Panc1 (cell line): ENCODE measurements around the gene SAP30BP. TPM values are rescaled to one million over a fixed set of nuclear protein-coding genes. Genes with fewer than 3 reads are reported as not detected.

Experiments
- ATAC-seq: fragments of 200-7000 bp; cut with Tn5 transposase; 2 replicates; pipeline ENCODE4 v1.9.1; 2020; ENCODE audit warnings: mild to moderate bottlenecking, moderate library complexity
- BruUV-seq: library from RNA; stranded (reverse); fragments of 400-500 nt; replicated peaks from 2 replicates; lab custom pipeline; 2021; lab: Mats Ljungman, UMichigan
- CTCF ChIA-PET: fragments of 300-600 bp; sonication (Branson Sonifier 250); formaldehyde crosslinking; loops from one replicate; lab custom pipeline; 2022; ENCODE audit warnings: antibody characterized with exemption; lab: Charles Lee
- POLR2A ChIA-PET: fragments of 300-600 bp; sonication (Branson Sonifier 250); formaldehyde crosslinking; loops from one replicate; lab custom pipeline; 2022; ENCODE audit warnings: antibody characterized with exemption; lab: Charles Lee
- DNase-seq: peaks from one replicate; pipeline ENCODE4 v3.0.0-alpha.2; 2010; ENCODE audit warnings: low read depth, low spot score
- H3K27ac ChIP-seq: 2 replicates; pipeline ENCODE4 v1.5.1; 2011; ENCODE audit warnings: mild to moderate bottlenecking, low read length, inconsistent platforms
- H3K27me3 ChIP-seq: fragments of 200-500 bp; sonication (Bioruptor generic); 2 replicates; pipeline ENCODE4 v1.6.0; 2014; ENCODE audit warnings: low read length, inconsistent platforms; ENCODE audit not compliant: control insufficient read depth, insufficient read depth
- H3K36me3 ChIP-seq: fragments of 200-500 bp; sonication (Bioruptor generic); 2 replicates; pipeline ENCODE4 v1.5.1; 2014; ENCODE audit warnings: inconsistent platforms, mild to moderate bottlenecking, low read length, moderate library complexity; ENCODE audit not compliant: control insufficient read depth, insufficient read depth
- H3K4me1 ChIP-seq: 2 replicates; pipeline ENCODE4 v1.5.1; 2011; ENCODE audit warnings: inconsistent platforms, mild to moderate bottlenecking, low read length, moderate library complexity; ENCODE audit not compliant: control insufficient read depth, insufficient read depth
- H3K4me3 ChIP-seq, 2 experiments: 2 replicates each; pipeline ENCODE4 v1.5.1; 2011 to 2012; ENCODE audit warnings: low read depth in 2 of 2, low read length in 2 of 2, mild to moderate bottlenecking in 2 of 2, inconsistent platforms in 1 of 2, moderate library complexity in 1 of 2
- H3K9me3 ChIP-seq: fragments of 200-500 bp; sonication (Bioruptor generic); 2 replicates; pipeline ENCODE4 v1.5.1; 2014; ENCODE audit warnings: low read depth, mild to moderate bottlenecking, inconsistent platforms, low read length, moderate library complexity; ENCODE audit not compliant: control insufficient read depth, insufficient read depth
- POLR2AphosphoS5 ChIP-seq: IDR thresholded peaks from 2 replicates; pipeline ENCODE4 v1.6.1; 2012; ENCODE audit warnings: mild to moderate bottlenecking, low read depth, low read length, moderate library complexity
- SIN3A ChIP-seq: IDR thresholded peaks from 2 replicates; pipeline ENCODE4 v1.6.1; 2012; ENCODE audit warnings: low read depth, mild to moderate bottlenecking, low read length, moderate library complexity, borderline replicate concordance; ENCODE audit not compliant: insufficient read depth
- TCF7L2 ChIP-seq: IDR thresholded peaks from 2 replicates; pipeline ENCODE4 v1.6.1; 2011; ENCODE audit warnings: mild to moderate bottlenecking, low read depth, low read length, inconsistent platforms
- in situ Hi-C: cut with HindIII; loops from 2 replicates; pipeline ENCODE4 v1.10.0; 2016; ENCODE audit warnings: low sequenced_read_pairs, low pct_unique_long_range_greater_than_20kb
- intact Hi-C: fragments of 100-400 bp; cut with micrococcal nuclease; formaldehyde crosslinking; loops from one replicate; pipeline ENCODE4 v1.10.0; 2022; ENCODE audit not compliant: unreplicated experiment
- total RNA-seq: library from RNA; stranded (reverse); gene quantifications from one replicate; pipeline ENCODE4 v1.2.1, GENCODE V29; 2021; ENCODE audit not compliant: unreplicated experiment
- TF ChIP-seq, protein P1 (sequence below), 2 experiments: IDR thresholded peaks; 2 replicates each; pipeline ENCODE4 v1.6.1; 2011 to 2012; ENCODE audit warnings: low read depth in 2 of 2, control low read depth in 1 of 2, low read length in 1 of 2, mild to moderate bottlenecking in 1 of 2, moderate library complexity in 1 of 2; ENCODE audit not compliant: insufficient read depth in 1 of 2
- TF ChIP-seq, protein P2 (sequence below): fragments of 450-650 bp; IDR thresholded peaks from 2 replicates; pipeline ENCODE4 v1.5.1; 2017; ENCODE audit warnings: mild to moderate bottlenecking

Gene SAP30BP
- total RNA-seq, 1 experiment from 2014 or later = 138 TPM

DNA sequence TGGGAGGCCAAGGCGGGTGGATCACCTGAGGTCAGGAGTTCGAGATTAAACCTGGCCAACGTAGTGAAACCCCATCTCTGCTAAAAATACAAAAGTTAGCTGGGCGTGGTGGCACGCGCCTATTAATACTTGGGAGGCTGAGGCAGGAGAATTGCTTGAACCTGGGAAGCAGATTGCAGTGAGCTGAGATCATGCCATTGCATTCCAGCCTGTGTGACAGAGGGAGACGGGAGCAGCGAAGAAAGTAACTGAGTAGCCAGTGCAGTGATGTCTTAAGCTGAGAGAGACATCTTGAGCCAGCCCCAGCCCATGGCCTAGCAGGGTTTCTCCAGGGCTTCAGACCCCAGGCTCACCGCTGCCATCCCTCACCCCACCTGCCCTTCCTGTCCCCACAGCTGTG, 43.8 kb upstream of the SAP30BP start:
- no peaks in the 10 kb centered on the region for H3K36me3 ChIP-seq
- CTCF ChIA-PET = interaction anchor here (2.3 kb wide), 1 partner anchor 9 kb away, joined by 10 read pairs; the partner anchor contains the start of gene SMIM5
- no peak overlapping the region for H3K4me3 ChIP-seq
- no peaks in the 10 kb centered on the region for H3K9me3 ChIP-seq
- DNase-seq = no peak
- ATAC-seq = no peak
- no peaks in the 10 kb centered on the region for H3K4me1 ChIP-seq
- BruUV-seq = no TSS peak
- POLR2A ChIA-PET = interaction anchor here (0.7 kb wide), 1 partner anchor 134 kb away, joined by 3 read pairs; no protein-coding TSS in a partner anchor
- in situ Hi-C loops = no loop called here
- TF ChIP-seq TCF7L2 (no peak), POLR2AphosphoS5 (no peak), SIN3A (no peak)
- TF ChIP-seq, protein P1, sequence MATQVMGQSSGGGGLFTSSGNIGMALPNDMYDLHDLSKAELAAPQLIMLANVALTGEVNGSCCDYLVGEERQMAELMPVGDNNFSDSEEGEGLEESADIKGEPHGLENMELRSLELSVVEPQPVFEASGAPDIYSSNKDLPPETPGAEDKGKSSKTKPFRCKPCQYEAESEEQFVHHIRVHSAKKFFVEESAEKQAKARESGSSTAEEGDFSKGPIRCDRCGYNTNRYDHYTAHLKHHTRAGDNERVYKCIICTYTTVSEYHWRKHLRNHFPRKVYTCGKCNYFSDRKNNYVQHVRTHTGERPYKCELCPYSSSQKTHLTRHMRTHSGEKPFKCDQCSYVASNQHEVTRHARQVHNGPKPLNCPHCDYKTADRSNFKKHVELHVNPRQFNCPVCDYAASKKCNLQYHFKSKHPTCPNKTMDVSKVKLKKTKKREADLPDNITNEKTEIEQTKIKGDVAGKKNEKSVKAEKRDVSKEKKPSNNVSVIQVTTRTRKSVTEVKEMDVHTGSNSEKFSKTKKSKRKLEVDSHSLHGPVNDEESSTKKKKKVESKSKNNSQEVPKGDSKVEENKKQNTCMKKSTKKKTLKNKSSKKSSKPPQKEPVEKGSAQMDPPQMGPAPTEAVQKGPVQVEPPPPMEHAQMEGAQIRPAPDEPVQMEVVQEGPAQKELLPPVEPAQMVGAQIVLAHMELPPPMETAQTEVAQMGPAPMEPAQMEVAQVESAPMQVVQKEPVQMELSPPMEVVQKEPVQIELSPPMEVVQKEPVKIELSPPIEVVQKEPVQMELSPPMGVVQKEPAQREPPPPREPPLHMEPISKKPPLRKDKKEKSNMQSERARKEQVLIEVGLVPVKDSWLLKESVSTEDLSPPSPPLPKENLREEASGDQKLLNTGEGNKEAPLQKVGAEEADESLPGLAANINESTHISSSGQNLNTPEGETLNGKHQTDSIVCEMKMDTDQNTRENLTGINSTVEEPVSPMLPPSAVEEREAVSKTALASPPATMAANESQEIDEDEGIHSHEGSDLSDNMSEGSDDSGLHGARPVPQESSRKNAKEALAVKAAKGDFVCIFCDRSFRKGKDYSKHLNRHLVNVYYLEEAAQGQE (IDR thresholded peaks at IDR 0.05; ENCODE audit: insufficient read depth in 1 of 2, low read depth in 2 of 2, low read length in 1 of 2) = no peak
- no peak overlapping the region for H3K27ac ChIP-seq
- H3K27me3 ChIP-seq = no peaks in the 10 kb centered on the region
- intact Hi-C loops = no loop called here

DNA sequence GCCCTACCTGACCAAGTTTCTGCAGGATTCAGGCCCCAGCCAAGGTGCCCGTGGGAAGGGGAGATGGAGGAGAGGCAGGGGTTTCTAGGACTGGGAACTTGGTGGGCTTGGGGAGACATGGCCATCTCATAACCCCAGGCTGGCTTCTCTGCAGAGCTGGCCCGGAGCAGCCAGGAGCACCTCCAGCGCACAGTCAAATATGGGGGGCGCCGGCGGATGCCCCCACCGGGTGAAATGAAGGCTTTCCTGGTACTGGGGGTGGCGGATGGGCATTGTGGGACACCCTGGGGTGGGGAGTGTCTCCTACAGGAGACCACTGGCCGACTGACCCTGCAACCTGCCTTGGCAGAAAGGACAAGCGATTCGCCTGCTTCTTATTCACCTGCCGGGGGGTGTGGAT, 43.1 kb upstream of the SAP30BP start:
- intact Hi-C loops = no loop called here
- BruUV-seq = no TSS peak

More for the DNA sequence above, 43.1 kb upstream of the SAP30BP start:
- ChIA-PET CTCF (interaction anchor here (0.5 to 2.3 kb wide), 2 partner anchors 9 to 14 kb away, joined by 3 to 10 read pairs; partner anchors contain the start of gene SMIM5), POLR2A (no interaction called here)
- Histone ChIP-seq H3K4me3 (no peak overlapping the region), H3K4me1 (no peaks in the 10 kb centered on the region), H3K9me3 (no peaks in the 10 kb centered on the region), H3K27me3 (no peaks in the 10 kb centered on the region), H3K36me3 (no peaks in the 10 kb centered on the region), H3K27ac (no peak overlapping the region)
- DNase-seq (no peak), ATAC-seq (no peak)
- TF ChIP-seq SIN3A (no peak), POLR2AphosphoS5 (no peak), TCF7L2 (no peak)
- TF ChIP-seq, protein P2, sequence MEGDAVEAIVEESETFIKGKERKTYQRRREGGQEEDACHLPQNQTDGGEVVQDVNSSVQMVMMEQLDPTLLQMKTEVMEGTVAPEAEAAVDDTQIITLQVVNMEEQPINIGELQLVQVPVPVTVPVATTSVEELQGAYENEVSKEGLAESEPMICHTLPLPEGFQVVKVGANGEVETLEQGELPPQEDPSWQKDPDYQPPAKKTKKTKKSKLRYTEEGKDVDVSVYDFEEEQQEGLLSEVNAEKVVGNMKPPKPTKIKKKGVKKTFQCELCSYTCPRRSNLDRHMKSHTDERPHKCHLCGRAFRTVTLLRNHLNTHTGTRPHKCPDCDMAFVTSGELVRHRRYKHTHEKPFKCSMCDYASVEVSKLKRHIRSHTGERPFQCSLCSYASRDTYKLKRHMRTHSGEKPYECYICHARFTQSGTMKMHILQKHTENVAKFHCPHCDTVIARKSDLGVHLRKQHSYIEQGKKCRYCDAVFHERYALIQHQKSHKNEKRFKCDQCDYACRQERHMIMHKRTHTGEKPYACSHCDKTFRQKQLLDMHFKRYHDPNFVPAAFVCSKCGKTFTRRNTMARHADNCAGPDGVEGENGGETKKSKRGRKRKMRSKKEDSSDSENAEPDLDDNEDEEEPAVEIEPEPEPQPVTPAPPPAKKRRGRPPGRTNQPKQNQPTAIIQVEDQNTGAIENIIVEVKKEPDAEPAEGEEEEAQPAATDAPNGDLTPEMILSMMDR = no peak
- TF ChIP-seq, protein P1 (IDR thresholded peaks at IDR 0.05; ENCODE audit: insufficient read depth in 1 of 2, low read depth in 2 of 2, low read length in 1 of 2) = no peak
- in situ Hi-C loops = no loop called here
